Tibial nerve (tissue), 4 donors: ENCODE data around the gene FAM149B1. TPM values are rescaled to one million over a fixed set of nuclear protein-coding genes. Genes with fewer than 3 reads are reported as not detected.

Source experiments
- DNase-seq, 2 donors: peaks; one replicate each; pipeline ENCODE4 v3.0.0-alpha.2; 2019; ENCODE audit warnings: low spot score in 2 of 2
- H3K27ac ChIP-seq, 4 donors: fragments of 200-600 bp; sonication (generic) in 3 of 4; one replicate each; pipeline ENCODE4 v1.5.1; 2017 to 2019; ENCODE audit warnings: mild to moderate bottlenecking in 1 of 4
- H3K27me3 ChIP-seq, 2 donors: fragments of 200-600 bp; sonication (generic) in 1 of 2; one replicate each; pipeline versions ENCODE4 v1.5.1 to v1.6.0; 2017 to 2019
- H3K36me3 ChIP-seq, 3 donors: fragments of 200-600 bp; sonication (generic); one replicate each; pipeline ENCODE4 v1.5.1; 2018 to 2019
- H3K4me1 ChIP-seq, 4 donors: fragments of 200-600 bp; sonication (generic) in 3 of 4; one replicate each; pipeline ENCODE4 v1.5.1; 2017 to 2019
- H3K4me3 ChIP-seq, 4 donors: fragments of 200-600 bp; sonication (generic) in 3 of 4; one replicate each; pipeline ENCODE4 v1.5.1; 2017 to 2019; ENCODE audit warnings: mild to moderate bottlenecking in 1 of 4, moderate library complexity in 1 of 4
- H3K9me3 ChIP-seq, 4 donors: fragments of 200-600 bp; sonication (generic) in 3 of 4; one replicate each; pipeline ENCODE4 v1.5.1; 2017 to 2019
- CTCF ChIP-seq, 5 experiments: fragments of 200-600 bp in 3 of 5; fragments of 450-650 bp in 2 of 5; sonication (generic) in 3 of 5; IDR thresholded peaks; one replicate each; pipeline ENCODE4 v1.5.1; 2016 to 2019; ENCODE audit warnings: antibody characterized with exemption in 5 of 5, mild to moderate bottlenecking in 3 of 5, moderate library complexity in 2 of 5
- EP300 ChIP-seq, 2 donors: sonication (generic); formaldehyde crosslinking; IDR thresholded peaks; one replicate each; pipeline ENCODE4 v1.6.1; 2017; ENCODE audit warnings: antibody characterized with exemption in 2 of 2, mild to moderate bottlenecking in 1 of 2
- POLR2A ChIP-seq, 2 donors: fragments of 450-650 bp; IDR thresholded peaks; one replicate each; pipeline ENCODE4 v1.6.1; 2017; ENCODE audit warnings: antibody characterized with exemption in 2 of 2, mild to moderate bottlenecking in 2 of 2, moderate library complexity in 2 of 2
- WGBS, 2 donors: methylation state at CpG; one replicate each; pipeline ENCODE4 v1.1.5; 2018; 5-methylcytosine and 5-hydroxymethylcytosine counted together
- total RNA-seq, 4 donors: library from RNA; depleted of rRNA; stranded (reverse); fragments of >200 nt; gene quantifications; one replicate each; pipeline ENCODE4 v1.1.0, GENCODE V29; 2016

The FAM149B1 gene
- total RNA-seq, 4 donors from 2014 or later = 11.0 to 27.1 (median 25.0) TPM

DNA sequence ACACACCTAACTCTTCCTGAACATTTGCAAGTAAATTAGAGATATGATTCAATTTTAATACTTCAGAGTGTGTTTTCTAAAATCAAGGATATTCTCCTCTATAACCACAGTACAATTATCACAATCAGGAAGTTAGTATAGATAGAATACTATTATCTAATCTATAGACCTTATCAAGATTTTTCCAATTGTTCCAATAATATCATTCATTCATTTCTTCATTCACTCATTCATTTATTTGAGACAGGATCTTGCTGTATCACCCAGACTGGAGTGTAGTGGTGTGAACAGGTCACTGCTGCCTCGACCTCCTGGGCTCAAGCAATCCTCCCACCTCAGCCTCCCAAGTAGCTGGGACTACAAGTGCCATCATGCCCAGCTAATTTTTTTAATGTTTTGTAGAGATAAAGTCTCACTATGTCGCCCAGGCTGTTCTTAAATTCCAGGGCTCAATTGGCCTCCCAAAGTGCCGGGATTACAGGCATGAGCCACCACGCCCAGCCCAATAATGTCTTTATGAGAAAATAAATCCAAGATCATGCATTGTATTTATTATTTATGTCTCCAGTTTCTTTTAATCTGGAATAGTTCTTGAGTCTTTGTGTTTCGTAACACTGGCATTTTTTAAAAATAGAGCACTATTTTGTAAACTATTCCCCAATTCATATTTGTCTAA lies 95.1 kb downstream of the FAM149B1 start:
- H3K36me3 ChIP-seq = no peaks in the 10 kb centered on the region
- WGBS, 2 donors = 69 to 73% methylated on average over 5 of the region's 5 CpGs
- H3K4me3 ChIP-seq = no peak overlapping the region
- H3K27me3 ChIP-seq = no peaks in the 10 kb centered on the region
- H3K9me3 ChIP-seq = no peaks in the 10 kb centered on the region
- TF ChIP-seq EP300 (IDR thresholded peaks at IDR 0.05) (no peak), POLR2A (IDR thresholded peaks at IDR 0.05) (no peak), CTCF (IDR thresholded peaks at IDR 0.05) (no peak)
- no peak for DNase-seq
- H3K27ac ChIP-seq = no peak overlapping the region
- H3K4me1 ChIP-seq = peaks cover 0 to 5% (median 0%) of the 10 kb centered on the region in 4 donors

DNA sequence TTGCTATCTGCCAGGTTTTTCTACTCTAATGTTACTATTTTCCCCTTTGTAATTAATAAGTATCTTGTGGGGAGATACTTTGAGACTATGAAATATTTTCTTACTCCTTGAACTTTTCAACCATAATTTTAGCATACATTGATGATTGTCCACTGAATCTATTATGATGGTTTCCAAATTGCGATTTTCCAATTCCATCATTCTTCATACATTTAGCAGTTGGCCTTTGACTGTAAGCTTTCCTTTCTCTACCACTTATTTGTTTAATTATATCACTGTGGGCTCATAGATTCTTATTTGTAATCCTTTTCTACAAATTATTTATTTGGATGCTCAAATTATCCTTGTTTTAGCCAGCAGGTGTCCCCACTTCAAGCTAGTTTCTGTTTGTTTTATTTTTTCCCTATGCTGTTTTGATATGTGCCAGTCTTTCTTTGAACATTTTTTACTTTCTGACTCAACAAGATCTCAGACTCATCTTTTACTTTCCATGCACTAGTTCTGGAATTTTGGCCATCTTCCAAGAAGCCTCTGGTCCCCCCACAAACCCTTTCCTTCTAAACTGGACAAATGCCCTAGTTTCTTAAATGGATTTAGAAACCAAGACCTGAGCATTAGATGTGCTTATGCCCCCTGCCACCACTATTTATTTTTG lies 95.9 kb downstream of the FAM149B1 start:
- Histone ChIP-seq H3K27ac (no peak overlapping the region), H3K36me3 (no peaks in the 10 kb centered on the region), H3K9me3 (no peaks in the 10 kb centered on the region), H3K27me3 (no peaks in the 10 kb centered on the region), H3K4me3 (no peak overlapping the region), H3K4me1 (peaks cover 0 to 5% (median 0%) of the 10 kb centered on the region in 4 donors)
- DNase-seq = no peak
- TF ChIP-seq POLR2A (IDR thresholded peaks at IDR 0.05) (no peak), CTCF (IDR thresholded peaks at IDR 0.05) (peak in 4 of 5 experiments; percentile 14 to 35 (median 32))
- WGBS, 2 donors = 34 to 41% methylated on average over 1 of the region's 1 CpG

- TF ChIP-seq CTCF (IDR thresholded peaks at IDR 0.05) (no peak), EP300 (IDR thresholded peaks at IDR 0.05) (no peak), POLR2A (IDR thresholded peaks at IDR 0.05) (no peak)
- DNase-seq = no peak
- H3K27me3 ChIP-seq = no peaks in the 10 kb centered on the region
- peaks cover 0 to 5% (median 0%) of the 10 kb centered on the region in 4 donors for H3K4me1 ChIP-seq
- H3K27ac ChIP-seq = no peak overlapping the region
- H3K36me3 ChIP-seq = no peaks in the 10 kb centered on the region
- H3K4me3 ChIP-seq = no peak overlapping the region
- WGBS, 2 donors = 88 to 91% methylated on average over 2 of the region's 2 CpGs
- no peaks in the 10 kb centered on the region for H3K9me3 ChIP-seq
Measured at GRCh38 chr10:73264423-73264822, 96.5 kb downstream of the FAM149B1 start.

DNA sequence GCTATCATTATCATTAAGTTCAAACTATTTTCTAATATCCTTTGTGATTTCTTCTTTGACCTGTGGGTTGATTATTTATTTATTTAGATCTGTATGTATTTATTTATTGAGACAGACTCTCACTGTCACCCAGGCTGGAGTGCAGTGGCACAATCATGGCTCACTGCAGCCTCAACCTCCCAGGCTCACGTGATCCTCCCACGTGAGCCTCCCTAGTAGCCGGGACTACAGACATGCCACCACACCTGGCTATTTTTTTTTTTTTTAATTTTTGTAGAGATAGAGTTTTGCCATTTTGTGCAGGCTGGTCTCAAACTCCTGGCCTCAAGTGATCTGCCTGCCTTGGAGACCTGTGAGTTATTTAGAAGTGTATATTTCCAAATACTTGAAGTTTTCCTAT lies 113.2 kb downstream of the FAM149B1 start:
- WGBS, 2 donors = 86 to 95% methylated on average over 3 of the region's 3 CpGs
- TF ChIP-seq EP300 (IDR thresholded peaks at IDR 0.05) = no peak
- no peak for TF ChIP-seq POLR2A (IDR thresholded peaks at IDR 0.05)
- no peak for TF ChIP-seq CTCF (IDR thresholded peaks at IDR 0.05)
- H3K9me3 ChIP-seq = no peaks in the 10 kb centered on the region
- DNase-seq = no peak
- no peak overlapping the region for H3K4me3 ChIP-seq
- peaks cover 0 to 9% (median 0%) of the 10 kb centered on the region in 3 donors for H3K36me3 ChIP-seq
- H3K27me3 ChIP-seq = no peaks in the 10 kb centered on the region
- no peak overlapping the region for H3K27ac ChIP-seq
- no peaks in the 10 kb centered on the region for H3K4me1 ChIP-seq

DNA sequence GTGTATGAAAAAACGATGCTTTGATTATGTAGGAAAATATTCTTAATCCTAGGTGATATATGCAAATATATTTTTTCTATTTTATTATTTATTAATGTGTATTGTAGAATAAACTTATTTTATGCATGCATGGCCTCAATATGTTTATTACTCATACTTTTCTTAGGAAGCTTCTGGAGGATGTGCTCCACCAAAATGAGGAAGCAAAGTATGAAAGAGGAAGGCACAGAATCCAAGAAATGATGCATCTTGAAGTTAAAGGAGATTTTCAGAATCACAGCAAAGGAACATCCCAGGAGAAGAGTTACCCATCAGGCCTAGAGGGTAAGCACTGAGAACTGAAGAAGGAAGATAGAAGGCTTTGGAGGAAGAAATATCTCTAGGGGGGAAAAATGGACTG lies 119.5 kb downstream of the FAM149B1 start:
- TF ChIP-seq POLR2A (IDR thresholded peaks at IDR 0.05) (no peak), EP300 (IDR thresholded peaks at IDR 0.05) (no peak), CTCF (IDR thresholded peaks at IDR 0.05) (no peak)
- no peak for DNase-seq
- no peaks in the 10 kb centered on the region for H3K4me1 ChIP-seq
- H3K4me3 ChIP-seq = no peak overlapping the region
- H3K9me3 ChIP-seq = no peaks in the 10 kb centered on the region
- H3K27me3 ChIP-seq = no peaks in the 10 kb centered on the region
- H3K36me3 ChIP-seq = peaks cover 0 to 30% (median 0%) of the 10 kb centered on the region in 3 donors
- WGBS, 2 donors = 92 to 93% methylated on average over 1 of the region's 1 CpG
- no peak overlapping the region for H3K27ac ChIP-seq
